IPS-18c (cell line): ENCODE results near the gene ARV1.
"Not testable (repeated sequence)": the region's sequence is repeated elsewhere in the genome, so short reads cannot be mapped to it uniquely, and the experiment has no call there.

Experiments
- H3K4me3 ChIP-seq: 2 replicates; pipeline ENCODE4 v1.7.0; 2013; ENCODE audit warnings: low read depth, mild to moderate bottlenecking, low read length, moderate library complexity; ENCODE audit not compliant: insufficient read depth
- H3K9me3 ChIP-seq: one replicate; pipeline ENCODE4 v1.6.1; 2013; ENCODE audit warnings: mild to moderate bottlenecking, low read length, moderate library complexity; ENCODE audit not compliant: control insufficient read depth, insufficient read depth

Gene ARV1

GRCh38 chr1:231029247-231029646 is 50.4 kb downstream of the ARV1 start:
- not testable (repeated sequence) for H3K9me3 ChIP-seq, H3K4me3 ChIP-seq

DNA sequence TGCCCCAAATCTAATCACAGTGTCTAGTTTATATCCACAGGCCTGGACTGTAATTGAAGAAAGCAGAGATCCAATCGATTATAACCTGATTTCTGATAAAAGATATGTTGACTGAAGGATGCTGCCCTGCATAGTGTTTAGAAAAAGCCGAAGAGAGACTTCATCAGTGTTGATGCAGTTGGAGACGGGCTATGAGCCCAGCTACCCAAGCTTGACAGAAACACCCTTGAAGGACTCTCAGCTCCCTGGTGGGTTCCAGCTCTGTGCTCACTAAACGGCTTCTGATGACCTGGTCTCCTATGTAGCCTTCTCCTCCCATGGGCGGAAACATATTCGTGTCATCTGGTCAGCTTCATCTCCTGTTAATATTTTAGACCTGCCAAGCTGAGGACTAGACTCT is 50.9 kb downstream of the ARV1 start:
- H3K4me3 ChIP-seq: no peak overlapping the region
- H3K9me3 ChIP-seq: no peaks in the 10 kb centered on the region

- no peaks in the 10 kb centered on the region for H3K9me3 ChIP-seq
- H3K4me3 ChIP-seq: no peak overlapping the region
Observed at GRCh38 chr1:231032963-231033362, 54.1 kb downstream of the ARV1 start.

- no peaks in the 10 kb centered on the region for H3K9me3 ChIP-seq
- no peak overlapping the region for H3K4me3 ChIP-seq
Observed at GRCh38 chr1:231035799-231036198, 56.9 kb downstream of the ARV1 start.

GRCh38 chr1:231036416-231036815 is 57.5 kb downstream of the ARV1 start:
- Histone ChIP-seq H3K4me3 (no peak overlapping the region), H3K9me3 (no peaks in the 10 kb centered on the region)

DNA sequence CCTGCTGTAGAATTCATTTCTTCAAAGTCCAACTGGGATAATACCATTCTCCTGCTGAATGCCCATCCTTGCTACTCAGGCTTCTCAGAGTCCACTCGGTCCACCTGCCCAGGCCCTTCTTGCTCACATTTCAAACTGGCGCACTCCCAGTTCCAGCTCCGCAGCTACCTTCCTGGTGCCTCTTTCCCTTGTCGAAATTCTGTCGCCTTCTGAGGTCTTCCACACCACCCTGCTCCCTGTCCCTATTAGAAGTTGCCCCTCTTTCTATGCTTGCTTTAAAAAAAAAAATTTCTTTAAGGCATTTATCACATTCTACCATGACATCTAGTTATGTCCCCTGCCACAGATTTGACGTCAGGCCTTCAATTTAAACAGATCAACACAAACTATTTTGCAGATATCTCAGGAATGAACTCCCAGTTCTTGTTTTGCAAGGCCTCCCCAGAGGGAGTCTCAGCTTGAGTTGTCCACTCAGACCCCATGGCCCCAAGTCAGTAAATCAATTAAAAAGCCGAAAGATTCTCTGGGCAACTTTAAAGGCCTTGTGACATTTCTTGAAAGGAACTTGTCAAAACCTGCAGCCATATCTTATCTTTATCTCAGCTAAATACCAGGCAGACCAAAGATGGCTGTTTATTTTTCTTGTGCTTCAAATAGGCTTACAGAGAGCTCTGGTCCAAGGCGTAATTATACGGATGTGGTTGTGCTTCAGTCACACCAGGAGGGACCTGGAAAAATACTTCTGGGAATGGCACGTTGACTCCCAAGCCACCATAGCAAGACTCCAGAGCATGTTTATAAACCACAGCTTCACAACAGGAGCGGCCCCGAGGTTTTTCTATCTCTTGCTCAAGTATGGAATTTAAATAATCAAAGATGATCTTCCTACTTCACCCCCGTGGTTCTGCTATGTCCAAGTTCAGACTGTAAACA is 59.0 kb downstream of the ARV1 start:
- Histone ChIP-seq H3K9me3 (no peaks in the 10 kb centered on the region), H3K4me3 (no peak overlapping the region)

- Histone ChIP-seq H3K4me3 (peak overlapping the region; percentile 70), H3K9me3 (no peaks in the 10 kb centered on the region)
Observed at GRCh38 chr1:231039161-231040018, 60.5 kb downstream of the ARV1 start.

DNA sequence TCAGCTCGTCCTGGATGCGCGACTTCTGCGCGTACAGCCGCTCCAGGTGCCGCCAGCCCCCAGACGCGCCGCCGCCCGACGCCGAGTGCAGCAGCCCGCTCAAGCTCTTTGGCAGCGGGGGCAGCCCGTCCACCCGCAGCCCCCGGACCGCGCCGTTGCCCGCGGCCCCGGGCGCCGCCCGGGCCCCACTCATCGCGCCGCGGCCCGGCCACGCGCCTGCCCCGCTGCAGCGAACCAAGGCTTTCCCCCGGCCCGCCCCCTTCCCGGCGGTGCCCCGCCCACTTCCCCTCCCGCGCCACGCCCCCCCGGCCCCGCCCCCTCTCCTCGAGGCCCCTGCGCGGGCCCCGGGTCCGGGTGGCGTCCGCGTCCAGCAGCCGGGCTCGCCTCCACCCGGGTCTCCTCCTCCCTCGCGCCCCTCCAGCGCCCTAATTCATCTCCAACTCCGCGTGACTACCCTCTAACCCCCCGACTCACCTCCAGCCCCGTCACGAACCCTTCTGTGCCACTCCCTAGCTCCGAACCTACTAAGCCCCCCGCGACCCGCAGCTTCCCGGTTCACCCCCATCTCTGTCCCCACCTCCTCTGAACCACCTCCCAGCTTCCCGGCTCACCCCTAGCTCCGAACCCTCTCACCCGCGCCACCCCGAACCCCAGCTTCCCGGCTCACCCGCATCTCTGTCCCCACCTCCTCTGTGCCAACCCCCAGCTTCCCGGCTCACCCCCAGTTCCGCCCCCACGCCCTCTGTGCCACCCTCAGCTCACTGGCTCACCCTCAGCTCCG is 61.3 kb downstream of the ARV1 start, which contains the start of gene FAM89A:
TSS of gene FAM89A (minus strand) at position 236 of the 781 bp plus-strand sequence. CDS start at position 193, 43 bp downstream.
- H3K9me3 ChIP-seq: peaks cover 2% of the 10 kb centered on the region
- H3K4me3 ChIP-seq: peak within 1 kb of the TSS; percentile 70

DNA sequence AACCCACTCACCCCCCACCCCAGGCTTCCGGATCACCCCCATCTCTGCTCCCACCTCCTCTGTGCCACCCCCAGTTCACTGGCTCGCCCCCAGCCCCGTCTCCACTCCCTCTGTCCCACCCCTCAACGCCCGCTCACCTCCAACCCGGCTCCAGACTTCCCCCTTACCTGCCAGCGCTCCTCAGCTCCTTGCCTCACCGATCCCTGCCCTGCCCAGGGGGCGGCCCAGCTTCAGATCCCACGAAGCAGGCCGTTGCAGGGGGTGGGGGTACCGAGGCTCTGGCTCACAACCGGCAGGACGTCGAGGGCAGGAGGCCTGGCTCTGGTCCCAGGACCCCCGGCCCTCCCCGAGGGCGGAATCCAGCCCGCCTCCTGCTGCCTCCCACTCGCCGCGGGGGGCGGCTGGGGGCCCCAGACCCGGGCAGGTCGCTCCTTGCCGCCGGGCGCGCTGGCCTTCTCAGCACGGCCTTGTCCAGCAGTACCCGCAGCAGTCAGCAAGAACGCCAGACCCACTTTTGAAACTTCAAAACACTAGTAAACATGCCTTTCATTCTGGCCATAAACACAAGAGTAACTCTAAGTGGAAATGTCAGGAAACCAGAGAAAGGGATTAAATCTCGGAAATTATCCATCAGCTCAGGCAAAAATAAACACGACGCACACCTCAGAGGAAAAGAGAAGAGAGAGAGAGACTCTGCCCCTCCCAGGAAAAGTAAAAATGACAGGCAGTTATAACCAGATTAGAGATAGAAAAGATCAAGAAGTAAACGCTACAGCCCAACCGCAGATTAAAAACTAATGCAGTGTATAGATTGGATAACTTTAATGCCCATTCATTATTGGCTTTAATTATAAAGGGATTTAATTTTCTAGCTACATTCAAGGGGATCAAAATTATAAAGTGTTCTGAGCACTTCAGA is 62.2 kb downstream of the ARV1 start:
- H3K9me3 ChIP-seq: peaks cover 2% of the 10 kb centered on the region
- H3K4me3 ChIP-seq: peak overlapping the region; percentile 56

DNA sequence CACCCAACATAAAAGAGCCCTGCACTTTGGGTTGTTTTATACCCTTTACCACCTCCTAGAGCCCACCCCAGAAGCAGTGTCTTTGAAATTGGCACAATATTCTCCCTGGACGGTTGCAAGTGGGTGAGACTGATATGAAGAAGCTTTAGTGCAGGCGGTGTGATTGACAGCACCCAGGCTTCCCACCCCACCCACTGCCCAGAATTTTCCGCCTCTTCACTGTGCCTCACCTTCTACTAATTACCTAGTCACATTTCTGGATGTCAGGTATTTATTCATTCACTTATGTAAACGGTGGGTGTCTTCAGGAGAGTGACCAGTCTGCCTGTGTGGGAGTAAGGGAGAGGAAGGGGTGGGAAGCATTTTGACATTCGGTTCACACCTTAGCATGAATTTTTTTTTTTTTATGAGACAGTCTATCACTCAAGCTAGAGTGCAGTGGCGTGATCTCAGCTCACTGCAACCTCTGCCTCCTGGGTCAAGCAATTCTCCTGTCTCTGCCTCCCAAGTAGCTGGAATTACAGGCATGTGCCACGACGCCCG is 62.9 kb downstream of the ARV1 start:
- Histone ChIP-seq H3K4me3 (no peak overlapping the region), H3K9me3 (peaks cover 2% of the 10 kb centered on the region)

- Histone ChIP-seq H3K9me3 (peaks cover 2% of the 10 kb centered on the region), H3K4me3 (no peak overlapping the region)
Observed at GRCh38 chr1:231044588-231044987, 65.7 kb downstream of the ARV1 start.

DNA sequence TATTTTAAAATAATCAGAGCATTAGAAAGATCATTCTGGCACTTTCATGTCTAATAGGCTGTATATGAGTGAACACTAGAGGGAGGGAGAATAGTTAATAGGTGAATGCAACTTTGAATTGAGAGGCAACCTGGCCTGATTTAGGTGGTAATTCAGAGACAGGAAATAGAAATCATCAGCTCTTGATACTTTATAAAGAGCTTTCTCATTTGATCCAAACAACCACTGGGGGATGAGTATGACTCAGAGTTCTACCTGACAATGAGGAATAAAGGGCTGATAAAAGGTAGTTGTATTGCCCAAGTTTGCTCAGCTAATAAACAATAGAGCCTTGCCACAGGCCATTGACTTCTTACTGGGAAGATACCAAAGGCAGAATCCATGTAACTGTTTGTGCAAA is 66.4 kb downstream of the ARV1 start:
- Histone ChIP-seq H3K9me3 (peaks cover 2% of the 10 kb centered on the region), H3K4me3 (no peak overlapping the region)

- H3K9me3 ChIP-seq, H3K4me3 ChIP-seq: not testable (repeated sequence)
Observed at GRCh38 chr1:231045921-231046729, 67.2 kb downstream of the ARV1 start.

GRCh38 chr1:231046730-231047395 is 68.0 kb downstream of the ARV1 start:
- peaks cover 2% of the 10 kb centered on the region for H3K9me3 ChIP-seq
- H3K4me3 ChIP-seq: no peak overlapping the region

GRCh38 chr1:231047529-231047928 is 68.6 kb downstream of the ARV1 start:
- not testable (repeated sequence) for H3K9me3 ChIP-seq, H3K4me3 ChIP-seq
